ENCODE results near the gene PAXIP1. TPM values are rescaled to one million over a fixed set of nuclear protein-coding genes. Genes with fewer than 3 reads are reported as not detected.

Gene PAXIP1
- total RNA-seq, 1 experiment from 2014 or later, result 32.6 TPM

DNA sequence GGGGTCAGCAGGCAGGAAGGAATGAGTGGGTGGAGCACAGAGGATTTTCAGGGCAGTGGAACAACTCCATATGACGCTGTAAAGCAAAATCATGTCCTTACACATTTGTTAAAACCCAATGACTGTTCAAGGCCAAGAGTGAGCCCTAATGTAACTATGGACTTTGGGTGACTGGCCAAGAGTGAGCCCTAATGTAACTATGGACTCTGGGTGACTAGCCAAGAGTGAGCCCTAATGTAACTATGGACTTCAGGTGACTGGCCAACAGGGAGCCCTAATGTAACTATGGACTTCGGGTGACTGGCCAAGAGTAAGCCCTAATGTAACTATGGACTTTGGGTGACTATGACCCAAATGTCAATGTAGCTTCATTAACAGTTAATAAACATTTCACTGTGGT, 52.0 kb downstream of the PAXIP1 start:
- DNase-seq, result no peak
- no peak overlapping the region for H3K27ac Mint-ChIP-seq
- Histone ChIP-seq H4K91ac (ENCODE audit: insufficient read length, low read depth, low read length) (no peak overlapping the region), H3K27me3 (ENCODE audit: insufficient read depth, low read length) (no peaks in the 10 kb centered on the region), H3T11ph (ENCODE audit: low read length) (no peak overlapping the region), H3K79me1 (ENCODE audit: insufficient read depth, low read depth, low read length, poor library complexity, severe bottlenecking) (no peaks in the 10 kb centered on the region), H2BK5ac (ENCODE audit: insufficient read length, low read length) (no peak overlapping the region), H2BK15ac (ENCODE audit: low read depth, low read length) (no peak overlapping the region), H3K23me2 (ENCODE audit: insufficient read length, low read depth, low read length, poor library complexity, severe bottlenecking) (no peaks in the 10 kb centered on the region), H3K18ac (ENCODE audit: insufficient read length, low read depth, low read length) (no peak overlapping the region), H2BK120ac (ENCODE audit: low read depth, low read length, poor library complexity, severe bottlenecking) (no peak overlapping the region), H3K14ac (ENCODE audit: insufficient read depth, low read length) (no peak overlapping the region), H3K23ac (ENCODE audit: insufficient read length, low read depth, low read length) (no peak overlapping the region), H4K20me1 (ENCODE audit: control insufficient read depth, insufficient read depth, insufficient read length) (no peaks in the 10 kb centered on the region), H3K79me2 (ENCODE audit: insufficient read depth, low read length) (no peaks in the 10 kb centered on the region), H4K5ac (ENCODE audit: insufficient read length, low read depth, low read length) (no peak overlapping the region), H2BK12ac (ENCODE audit: insufficient read length, low read depth, low read length) (no peak overlapping the region), H3K9ac (ENCODE audit: extremely low read depth, insufficient read length, low read length) (no peak overlapping the region), H3K4ac (ENCODE audit: low read depth, low read length) (no peak overlapping the region), H3K56ac (ENCODE audit: insufficient read length, low read depth, low read length) (no peak overlapping the region), H3K4me2 (ENCODE audit: insufficient read depth, insufficient read length, low read length) (no peak overlapping the region), H3K4me1 (ENCODE audit: insufficient read depth, low read length) (no peaks in the 10 kb centered on the region), H2AK5ac (ENCODE audit: insufficient read length, low read length) (no peak overlapping the region), H2AFZ (ENCODE audit: low read length) (no peak overlapping the region), H3K27ac (ENCODE audit: insufficient read length, low read depth, low read length) (no peak overlapping the region), H2BK20ac (ENCODE audit: low read depth, low read length, poor library complexity, severe bottlenecking) (no peak overlapping the region), H4K8ac (replicated peaks; ENCODE audit: insufficient read length, low read depth, low read length) (no peak overlapping the region), H3K9me3 (ENCODE audit: control insufficient read depth, low read depth, low read length) (no peaks in the 10 kb centered on the region)
- H3K4me1 Mint-ChIP-seq, result no peaks in the 10 kb centered on the region
- no peak overlapping the region for H3K4me3 Mint-ChIP-seq
- H3K27me3 Mint-ChIP-seq (ENCODE audit: low read depth), result no peaks in the 10 kb centered on the region
- peaks cover 29 to 85% (median 76%) of the 10 kb centered on the region in 3 experiments; a peak in 6 of 7 replicates for H3K36me3 Mint-ChIP-seq (ENCODE audit: insufficient read depth in 1 of 3, low read depth in 3 of 3)
- H3K9me3 Mint-ChIP-seq, result no peaks in the 10 kb centered on the region
- no CpG with 5 or more reads among the region's 2 CpGs for WGBS (ENCODE audit: extremely low coverage, insufficient read length, low lambda C conversion rate)
- TF ChIP-seq CTCF (conservative IDR thresholded peaks at IDR 0.05), result no peak
